H1 (cell line): Measurements from ENCODE around the gene ATP6V1E1. TPM values are rescaled to one million over a fixed set of nuclear protein-coding genes. Genes with fewer than 3 reads are reported as not detected.

Source experiments
- CBX8 ChIP-seq: fragments of 300-800, 300-1000 bp; sonication (generic); IDR thresholded peaks from 2 replicates; pipeline ENCODE4 v1.7.1; 2016; ENCODE audit warnings: low read depth, low read length, borderline replicate concordance
- CTBP2 ChIP-seq: IDR thresholded peaks from 2 replicates; pipeline ENCODE4 v1.7.0; 2011; ENCODE audit warnings: borderline replicate concordance, mild to moderate bottlenecking, moderate library complexity, mixed read lengths, low read length; ENCODE audit not compliant: insufficient read depth, insufficient read length
- EZH2 ChIP-seq: fragments of 200-600 bp; sonication (generic); IDR thresholded peaks from 2 replicates; pipeline ENCODE4 v1.7.1; 2012; ENCODE audit warnings: low read depth, mild to moderate bottlenecking, moderate library complexity, low read length, inconsistent platforms; ENCODE audit not compliant: severe bottlenecking
- HDAC2 ChIP-seq, 2 experiments: fragments of 300-600 bp in 1 of 2; sonication (generic) in 1 of 2; IDR thresholded peaks; 2 replicates each; pipeline ENCODE4 v1.6.1; 2011 to 2012; ENCODE audit warnings: low read depth in 2 of 2, low read length in 2 of 2, mild to moderate bottlenecking in 2 of 2, moderate library complexity in 2 of 2, borderline replicate concordance in 1 of 2, inconsistent platforms in 1 of 2
- KDM5A ChIP-seq: fragments of 200-600 bp; IDR thresholded peaks from 2 replicates; pipeline ENCODE4 v1.7.1; 2012; ENCODE audit warnings: mild to moderate bottlenecking, low read length, inconsistent platforms, mixed read lengths
- POLR2A ChIP-seq, 2 experiments: IDR thresholded peaks; 1 replicate in 1 of 2; 2 replicates in 1 of 2; pipeline ENCODE4 v1.6.1; 2011; ENCODE audit warnings: low read depth in 2 of 2, low read length in 2 of 2, mild to moderate bottlenecking in 2 of 2; ENCODE audit errors: control extremely low read depth in 1 of 2
- POLR2AphosphoS5 ChIP-seq: IDR thresholded peaks from 2 replicates; pipeline ENCODE4 v1.6.1; 2011; ENCODE audit warnings: low read depth, low read length
- POU5F1 ChIP-seq: IDR thresholded peaks from 2 replicates; pipeline ENCODE4 v1.6.1; 2011; ENCODE audit warnings: low read depth, mild to moderate bottlenecking, low read length, moderate library complexity
- RAD21 ChIP-seq, 2 experiments: IDR thresholded peaks in 1 of 2; conservative IDR thresholded peaks in 1 of 2; 2 replicates each; pipeline ENCODE4 v1.6.1; 2011; ENCODE audit warnings: low read depth in 2 of 2, low read length in 2 of 2, improper control_type of control experiment in 1 of 2, inconsistent platforms in 1 of 2, mild to moderate bottlenecking in 1 of 2, moderate library complexity in 1 of 2
- RFX5 ChIP-seq: IDR thresholded peaks from 2 replicates; pipeline ENCODE4 v1.6.1; 2011; ENCODE audit warnings: low read depth, low read length, improper control_type of control experiment, borderline replicate concordance
- SAP30 ChIP-seq: fragments of 300-600 bp; sonication (generic); IDR thresholded peaks from 2 replicates; pipeline ENCODE4 v1.7.1; 2012; ENCODE audit warnings: low read length, moderate library complexity, mild to moderate bottlenecking, inconsistent platforms; ENCODE audit not compliant: insufficient read depth, insufficient replicate concordance
- SIRT6 ChIP-seq: IDR thresholded peaks from one replicate; pipeline ENCODE4 v1.7.1; 2012; ENCODE audit warnings: low read length, inconsistent platforms
- SIX5 ChIP-seq: IDR thresholded peaks from 2 replicates; pipeline ENCODE4 v1.6.1; 2011; ENCODE audit warnings: mild to moderate bottlenecking, low read depth, low read length
- SP1 ChIP-seq: IDR thresholded peaks from 2 replicates; pipeline ENCODE4 v1.6.1; 2011; ENCODE audit warnings: low read depth, low read length
- SRF ChIP-seq: IDR thresholded peaks from 2 replicates; pipeline ENCODE4 v1.6.1; 2011; ENCODE audit warnings: mild to moderate bottlenecking, low read depth, low read length, moderate library complexity
- polyA plus RNA-seq, 7 experiments: library from polyadenylated mRNA; depleted of rRNA in 3 of 7; stranded (reverse) in 5 of 7; unstranded in 2 of 7; fragments of >200 nt in 5 of 7; fragments of 200-250 nt in 2 of 7; gene quantifications; 1 replicate in 5 of 7; 2 replicates in 1 of 7; 4 replicates in 1 of 7; pipeline versions ENCODE4 v1.2.1 to v1.2.3, GENCODE V29; 2011 to 2013; ENCODE audit warnings: missing spikeins in 2 of 7, mixed read lengths in 2 of 7
- total RNA-seq: library from RNA; stranded (reverse); fragmentation: NEBNext Ultra II Directional; extraction: Animal tissue kit (Norgen Biotek cat#: 25700); gene quantifications from 2 replicates; pipeline ENCODE4 v1.2.1, GENCODE V29; 2021
- TF ChIP-seq, protein P1 (sequence below), 3 experiments: IDR thresholded peaks; 1 replicate in 2 of 3; 2 replicates in 1 of 3; pipeline versions ENCODE4 v1.5.1 to v1.6.1; 2011; ENCODE audit warnings: low read length in 3 of 3, mild to moderate bottlenecking in 3 of 3, inconsistent platforms in 2 of 3, low read depth in 1 of 3, moderate library complexity in 1 of 3; ENCODE audit not compliant: insufficient read depth in 1 of 3; ENCODE audit errors: control extremely low read depth in 1 of 3
- TF ChIP-seq, protein P2 (sequence below): IDR thresholded peaks from 2 replicates; pipeline ENCODE4 v1.6.1; 2012; ENCODE audit warnings: low read length, inconsistent platforms
- TF ChIP-seq, protein P3 (sequence below): IDR thresholded peaks from 2 replicates; pipeline ENCODE4 v1.6.1; 2011; ENCODE audit warnings: low read length, improper control_type of control experiment

ATP6V1E1 gene
- total and polyA plus RNA-seq, 2 of the 8 experiments (the other 6 are each of a cell fraction or from before 2014, with no cell fraction given) = 80.4 to 88.1 TPM

DNA sequence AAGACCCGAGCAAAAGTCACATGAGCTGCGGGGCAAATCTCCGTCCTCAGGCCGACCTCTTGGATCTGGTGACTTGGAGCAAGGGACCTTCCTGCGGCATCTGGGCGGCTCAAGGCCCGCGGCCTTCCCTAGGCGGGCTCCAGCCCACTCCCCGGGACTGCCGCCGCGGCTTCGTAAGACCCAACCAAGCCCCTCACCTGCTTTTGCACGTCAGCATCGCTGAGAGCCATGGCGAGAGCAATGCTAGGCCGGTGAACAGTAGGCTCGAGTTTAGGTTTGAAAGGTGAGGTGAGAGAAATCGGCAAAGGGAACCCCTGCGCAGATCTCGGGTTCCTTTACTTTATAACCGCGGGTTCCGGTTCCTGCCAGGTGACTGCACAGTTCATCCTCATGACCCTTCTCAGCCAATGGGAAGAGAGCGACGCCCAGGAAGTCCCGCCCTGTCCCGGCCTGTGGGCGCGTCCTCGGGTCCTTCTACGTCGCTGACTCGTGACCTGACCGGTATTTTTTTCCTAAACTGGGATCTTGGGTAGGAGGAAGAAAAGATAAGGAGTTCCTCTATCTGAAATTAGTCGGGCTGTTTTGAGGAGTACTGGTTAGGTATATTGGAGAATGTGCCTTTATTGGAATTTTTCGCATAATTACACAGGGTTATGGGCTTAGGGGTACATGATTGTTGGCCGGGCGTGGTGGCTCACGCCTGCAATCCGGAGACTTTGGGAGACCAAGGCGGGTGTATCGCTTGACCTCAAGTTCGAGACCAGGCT is at the start of gene ATP6V1E1 (continued):
- TF ChIP-seq, protein P1, sequence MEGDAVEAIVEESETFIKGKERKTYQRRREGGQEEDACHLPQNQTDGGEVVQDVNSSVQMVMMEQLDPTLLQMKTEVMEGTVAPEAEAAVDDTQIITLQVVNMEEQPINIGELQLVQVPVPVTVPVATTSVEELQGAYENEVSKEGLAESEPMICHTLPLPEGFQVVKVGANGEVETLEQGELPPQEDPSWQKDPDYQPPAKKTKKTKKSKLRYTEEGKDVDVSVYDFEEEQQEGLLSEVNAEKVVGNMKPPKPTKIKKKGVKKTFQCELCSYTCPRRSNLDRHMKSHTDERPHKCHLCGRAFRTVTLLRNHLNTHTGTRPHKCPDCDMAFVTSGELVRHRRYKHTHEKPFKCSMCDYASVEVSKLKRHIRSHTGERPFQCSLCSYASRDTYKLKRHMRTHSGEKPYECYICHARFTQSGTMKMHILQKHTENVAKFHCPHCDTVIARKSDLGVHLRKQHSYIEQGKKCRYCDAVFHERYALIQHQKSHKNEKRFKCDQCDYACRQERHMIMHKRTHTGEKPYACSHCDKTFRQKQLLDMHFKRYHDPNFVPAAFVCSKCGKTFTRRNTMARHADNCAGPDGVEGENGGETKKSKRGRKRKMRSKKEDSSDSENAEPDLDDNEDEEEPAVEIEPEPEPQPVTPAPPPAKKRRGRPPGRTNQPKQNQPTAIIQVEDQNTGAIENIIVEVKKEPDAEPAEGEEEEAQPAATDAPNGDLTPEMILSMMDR (IDR thresholded peaks at IDR 0.05; ENCODE audit: control extremely low read depth in 1 of 3, insufficient read depth in 1 of 3, low read depth in 1 of 3, low read length in 3 of 3) = no peak
- TF ChIP-seq, protein P2, sequence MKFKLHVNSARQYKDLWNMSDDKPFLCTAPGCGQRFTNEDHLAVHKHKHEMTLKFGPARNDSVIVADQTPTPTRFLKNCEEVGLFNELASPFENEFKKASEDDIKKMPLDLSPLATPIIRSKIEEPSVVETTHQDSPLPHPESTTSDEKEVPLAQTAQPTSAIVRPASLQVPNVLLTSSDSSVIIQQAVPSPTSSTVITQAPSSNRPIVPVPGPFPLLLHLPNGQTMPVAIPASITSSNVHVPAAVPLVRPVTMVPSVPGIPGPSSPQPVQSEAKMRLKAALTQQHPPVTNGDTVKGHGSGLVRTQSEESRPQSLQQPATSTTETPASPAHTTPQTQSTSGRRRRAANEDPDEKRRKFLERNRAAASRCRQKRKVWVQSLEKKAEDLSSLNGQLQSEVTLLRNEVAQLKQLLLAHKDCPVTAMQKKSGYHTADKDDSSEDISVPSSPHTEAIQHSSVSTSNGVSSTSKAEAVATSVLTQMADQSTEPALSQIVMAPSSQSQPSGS = no peak
- peak; percentile 55 to 92 for TF ChIP-seq POLR2A (IDR thresholded peaks at IDR 0.05; ENCODE audit: control extremely low read depth in 1 of 2, low read depth in 2 of 2, low read length in 2 of 2)
- TF ChIP-seq KDM5A = peak; percentile 77; the same call in 1 of the 2 replicates
- TF ChIP-seq RFX5 = no peak
- no peak for TF ChIP-seq CBX8
- TF ChIP-seq, protein P3, sequence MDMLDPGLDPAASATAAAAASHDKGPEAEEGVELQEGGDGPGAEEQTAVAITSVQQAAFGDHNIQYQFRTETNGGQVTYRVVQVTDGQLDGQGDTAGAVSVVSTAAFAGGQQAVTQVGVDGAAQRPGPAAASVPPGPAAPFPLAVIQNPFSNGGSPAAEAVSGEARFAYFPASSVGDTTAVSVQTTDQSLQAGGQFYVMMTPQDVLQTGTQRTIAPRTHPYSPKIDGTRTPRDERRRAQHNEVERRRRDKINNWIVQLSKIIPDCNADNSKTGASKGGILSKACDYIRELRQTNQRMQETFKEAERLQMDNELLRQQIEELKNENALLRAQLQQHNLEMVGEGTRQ = peak; percentile 98
- no peak for TF ChIP-seq CTBP2
- TF ChIP-seq SIRT6 = no peak
- no peak for TF ChIP-seq EZH2
- TF ChIP-seq SAP30 = no peak
- TF ChIP-seq SRF = no peak
- TF ChIP-seq RAD21 (IDR thresholded peaks at IDR 0.05 in 1 of 2, conservative IDR thresholded peaks at IDR 0.05 in 1 of 2; ENCODE audit: low read depth in 2 of 2, low read length in 2 of 2) = no peak
- TF ChIP-seq HDAC2 (IDR thresholded peaks at IDR 0.05; ENCODE audit: borderline replicate concordance in 1 of 2, low read depth in 2 of 2, low read length in 2 of 2) = 0 out of 4 replicates have a peak, but pooled peaks of 1 of the 2 experiments have one; percentile 85
- no peak for TF ChIP-seq SIX5
- TF ChIP-seq SP1 = peak; percentile 83
- TF ChIP-seq POU5F1 = no peak
- peak; percentile 58; the same call in 1 of the 2 replicates for TF ChIP-seq POLR2AphosphoS5
